A549 (cell line): ENCODE results near the gene BCL6. TPM values are rescaled to one million over a fixed set of nuclear protein-coding genes. Genes with fewer than 3 reads are reported as not detected.

ENCODE experiments used
- ATAC-seq, 2 experiments: fragments of 200-7000 bp in 1 of 2; fragments of >200 bp in 1 of 2; cut with Nextera tagmentation in 1 of 2; cut with Tn5 transposase in 1 of 2; 3 replicates each; pipeline versions ENCODE4 v1.8.0 to v1.9.1; 2018 to 2020; ENCODE audit warnings: mild to moderate bottlenecking in 1 of 2, moderate library complexity in 1 of 2
- CTCF ChIA-PET: fragments of 300-600 bp; sonication (Branson Sonifier 250); formaldehyde crosslinking; extraction: SDS; loops from one replicate; lab custom pipeline; 2021; ENCODE audit warnings: antibody characterized with exemption, inconsistent platforms; lab: Yijun Ruan, JAX
- POLR2A ChIA-PET: fragments of 350-600 bp; formaldehyde crosslinking; extraction: SDS; loops from one replicate; lab custom pipeline; 2021; ENCODE audit warnings: antibody characterized with exemption, inconsistent platforms; lab: Yijun Ruan, JAX
- DNase-seq, 2 experiments: peaks; one replicate each; pipeline versions ENCODE4 v3.0.0 to v3.0.0-alpha.2; 2011 to 2016; ENCODE audit warnings: low read depth in 1 of 2, low spot score in 1 of 2
- FAIRE-seq: peaks from 2 replicates; lab custom pipeline; 2011; peaks lifted over from hg19 to GRCh38; lab: Jason Lieb, UNC
- H3K27ac ChIP-seq, 2 experiments: fragments of >200 bp; sonication (Bioruptor Twin); formaldehyde crosslinking; 3 replicates each; pipeline ENCODE4 v1.5.1; 2016 to 2017
- H3K4me1 ChIP-seq: fragments of >200 bp; sonication (Bioruptor Twin); formaldehyde crosslinking; 3 replicates; pipeline ENCODE4 v1.6.1; 2016
- H3K4me2 ChIP-seq: fragments of >200 bp; sonication (Bioruptor Twin); formaldehyde crosslinking; 3 replicates; pipeline ENCODE4 v1.6.1; 2016
- H3K4me3 ChIP-seq: fragments of >200 bp; sonication (Bioruptor Twin); formaldehyde crosslinking; 3 replicates; pipeline ENCODE4 v1.5.1; 2016
- H3K9me3 ChIP-seq: fragments of >200 bp; sonication (Bioruptor Twin); formaldehyde crosslinking; 3 replicates; pipeline ENCODE4 v1.6.1; 2016
- CHD4 ChIP-seq: fragments of 200-600 bp; sonication (generic); IDR thresholded peaks from 2 replicates; pipeline ENCODE4 v1.6.1; 2016; ENCODE audit warnings: antibody characterized with exemption, mild to moderate bottlenecking, borderline replicate concordance
- ELK1 ChIP-seq: fragments of 150-350 bp; IDR thresholded peaks from 2 replicates; pipeline ENCODE4 v1.6.1; 2014; ENCODE audit warnings: low read depth, mild to moderate bottlenecking, low read length
- JUNB ChIP-seq: fragments of >200 bp; sonication (Bioruptor Twin); formaldehyde crosslinking; IDR thresholded peaks from 2 replicates; pipeline ENCODE4 v1.6.1; 2016
- KDM1A ChIP-seq: fragments of 200-600 bp; sonication (generic); IDR thresholded peaks from 2 replicates; pipeline ENCODE4 v1.6.1; 2016; ENCODE audit warnings: low read depth, mild to moderate bottlenecking
- MAZ ChIP-seq: fragments of 150-350 bp; IDR thresholded peaks from 2 replicates; pipeline ENCODE4 v1.6.1; 2014; ENCODE audit warnings: antibody characterized with exemption, low read depth, low read length, borderline replicate concordance
- USF2 ChIP-seq: fragments of 450-650 bp; IDR thresholded peaks from 2 replicates; pipeline ENCODE4 v1.6.1; 2014; ENCODE audit warnings: antibody characterized with exemption
- ZC3H11A ChIP-seq: fragments of 450-650 bp; IDR thresholded peaks from 2 replicates; pipeline ENCODE4 v1.6.1; 2014; ENCODE audit warnings: antibody characterized with exemption, mild to moderate bottlenecking
- WGBS: methylation state at CpG from one replicate; pipeline ENCODE4 v1.1.6; 2017; ENCODE audit errors: missing lambda C conversion rate; 5-methylcytosine and 5-hydroxymethylcytosine counted together
- polyA plus RNA-seq, 4 experiments: library from polyadenylated mRNA; depleted of rRNA in 3 of 4; stranded (reverse); fragments of >200 nt; fragmentation: RNase III in 1 of 4; extraction: RNeasy Plus Mini Kit Qiagen cat#74134 plus additional on column Dnase treatment in 1 of 4; gene quantifications; 2 replicates in 3 of 4; 3 replicates in 1 of 4; pipeline ENCODE4 v1.2.3, GENCODE V29; 2011 to 2017

BCL6 gene
- polyA plus RNA-seq, 2 of the 4 experiments (the other 2 are of a cell fraction), result 7.0 to 10.4 TPM

GRCh38 chr3:187673012-187673411 is 72.3 kb downstream of the BCL6 start:
- Histone ChIP-seq H3K4me1 (no peaks in the 10 kb centered on the region), H3K4me3 (no peak overlapping the region), H3K9me3 (no peaks in the 10 kb centered on the region), H3K4me2 (no peak overlapping the region), H3K27ac (no peak overlapping the region)
- no peak for FAIRE-seq
- 0% methylated on average over 3 of the region's 3 CpGs for WGBS
- TF ChIP-seq ELK1 (no peak), MAZ (no peak), USF2 (no peak), JUNB (no peak), ZC3H11A (no peak), KDM1A (no peak), CHD4 (no peak)
- ATAC-seq, result no peak
- no peak for DNase-seq
- POLR2A ChIA-PET, result no interaction called here
- CTCF ChIA-PET, result interaction anchor here (0.6 to 22.2 kb wide), 3 partner anchors 18 to 1685 kb away, joined by 3 to 564 read pairs (median 6); no protein-coding TSS in a partner anchor

Other genes starting within 250 kb of the BCL6 start
- gene SST, start 75.1 kb downstream of the BCL6 start, polyA plus RNA-seq (2011; rRNA removed), result not detected in 2 replicates
- not detected in 3 replicates for gene SST, start 75.1 kb downstream of the BCL6 start, polyA plus RNA-seq (2017; fragmentation: RNase III; extraction: RNeasy Plus Mini Kit Qiagen cat#74134 plus additional on column Dnase treatment)
- not detected in 2 replicates for gene RTP2, start 42.9 kb downstream of the BCL6 start, polyA plus RNA-seq (2011; rRNA removed)
- not detected in 3 replicates for gene RTP2, start 42.9 kb downstream of the BCL6 start, polyA plus RNA-seq (2017; fragmentation: RNase III; extraction: RNeasy Plus Mini Kit Qiagen cat#74134 plus additional on column Dnase treatment)